HG02588 (cell line): ENCODE measurements around the gene ZNF23.

ENCODE experiments used
- ATAC-seq: cut with Tn5 transposase; IDR thresholded peaks from one replicate; pipeline ENCODE4 v1.9.1; 2021; ENCODE audit warnings: mild to moderate bottlenecking, moderate library complexity; ENCODE audit not compliant: unreplicated experiment

Gene ZNF23

GRCh38 chr16:71472931-71473330 lies 10.9 kb upstream of the ZNF23 start:
- no peak for ATAC-seq

GRCh38 chr16:71472051-71472450 lies 10.0 kb upstream of the ZNF23 start:
- ATAC-seq: no peak

- no peak for ATAC-seq
Measured at GRCh38 chr16:71467810-71468209, 5.8 kb upstream of the ZNF23 start.

- no peak for ATAC-seq
Measured at GRCh38 chr16:71464231-71464630, 2.2 kb upstream of the ZNF23 start.

GRCh38 chr16:71460941-71461340 lies 1.1 kb downstream of the ZNF23 start:
- no peak for ATAC-seq

GRCh38 chr16:71460236-71460635 lies 1.8 kb downstream of the ZNF23 start:
- ATAC-seq: no peak

- no peak for ATAC-seq
Measured at GRCh38 chr16:71459510-71459909, 2.5 kb downstream of the ZNF23 start.

- no peak for ATAC-seq
Measured at GRCh38 chr16:71456801-71457200, 5.2 kb downstream of the ZNF23 start.

GRCh38 chr16:71453036-71453435 lies 9.0 kb downstream of the ZNF23 start:
- no peak for ATAC-seq

GRCh38 chr16:71449020-71449419 lies 13.0 kb downstream of the ZNF23 start:
- ATAC-seq: no peak

- no peak for ATAC-seq
Measured at GRCh38 chr16:71448274-71448866, 13.7 kb downstream of the ZNF23 start.

GRCh38 chr16:71443714-71444113 lies 18.3 kb downstream of the ZNF23 start:
- ATAC-seq: no peak

- no peak for ATAC-seq
Measured at GRCh38 chr16:71442051-71442440, 20.0 kb downstream of the ZNF23 start, which contains the start of gene TLE7. TLE7 (minus strand) TSS chr16:71442054; CDS start chr16:71433324, 8,730 bp downstream.

- ATAC-seq: no peak
Measured at GRCh38 chr16:71441348-71442050, 20.5 kb downstream of the ZNF23 start.

- no peak for ATAC-seq
Measured at GRCh38 chr16:71440669-71441347, 21.2 kb downstream of the ZNF23 start.

- no peak for ATAC-seq
Measured at GRCh38 chr16:71439523-71439922, 22.5 kb downstream of the ZNF23 start.

GRCh38 chr16:71436473-71436872 lies 25.6 kb downstream of the ZNF23 start:
- no peak for ATAC-seq

GRCh38 chr16:71432906-71433305 lies 29.1 kb downstream of the ZNF23 start:
- no peak for ATAC-seq

- ATAC-seq: no peak
Measured at GRCh38 chr16:71431991-71432390, 30.1 kb downstream of the ZNF23 start.

- no peak for ATAC-seq
Measured at GRCh38 chr16:71431176-71431575, 30.9 kb downstream of the ZNF23 start.

GRCh38 chr16:71430744-71431143 lies 31.3 kb downstream of the ZNF23 start:
- ATAC-seq: no peak

- no peak for ATAC-seq
Measured at GRCh38 chr16:71429581-71429980, 32.5 kb downstream of the ZNF23 start.
